ENCODE measurements around the gene CELSR2.

CELSR2 gene

GRCh38 chr1:109235137-109235536, 14.2 kb upstream of the CELSR2 start:
- DNase-seq = no peak

- DNase-seq = no peak
Observed at GRCh38 chr1:109237512-109237911, 11.8 kb upstream of the CELSR2 start.

- DNase-seq = no peak
Observed at GRCh38 chr1:109238382-109238781, 11.0 kb upstream of the CELSR2 start.

GRCh38 chr1:109239047-109239408, 10.3 kb upstream of the CELSR2 start:
- DNase-seq = no peak

GRCh38 chr1:109239409-109240068, 9.8 kb upstream of the CELSR2 start:
- DNase-seq = no peak

GRCh38 chr1:109240158-109241152, 8.9 kb upstream of the CELSR2 start:
- DNase-seq = no peak

- DNase-seq = no peak
Observed at GRCh38 chr1:109241344-109241743, 8.0 kb upstream of the CELSR2 start.

GRCh38 chr1:109241841-109242345, 7.4 kb upstream of the CELSR2 start:
- DNase-seq = no peak

- no peak for DNase-seq
Observed at GRCh38 chr1:109242387-109242786, 7.0 kb upstream of the CELSR2 start.

GRCh38 chr1:109243221-109243620, 6.1 kb upstream of the CELSR2 start:
- DNase-seq = no peak

GRCh38 chr1:109243860-109244552, 5.3 kb upstream of the CELSR2 start:
- DNase-seq = no peak

- no peak for DNase-seq
Observed at GRCh38 chr1:109246141-109246551, 3.2 kb upstream of the CELSR2 start.

- DNase-seq = no peak
Observed at GRCh38 chr1:109247401-109248365, 1.7 kb upstream of the CELSR2 start.

GRCh38 chr1:109248444-109248796, 919 bp upstream of the CELSR2 start:
- DNase-seq = no peak

- DNase-seq = no peak
Observed at GRCh38 chr1:109249654-109250401, 489 bp downstream of the CELSR2 start.

- no peak for DNase-seq
Observed at GRCh38 chr1:109250454-109251276, 1.3 kb downstream of the CELSR2 start.

GRCh38 chr1:109251277-109252166, 2.2 kb downstream of the CELSR2 start:
- DNase-seq = no peak

GRCh38 chr1:109252167-109252892, 3.0 kb downstream of the CELSR2 start:
- no peak for DNase-seq
